A172 (cell line): ENCODE data around the gene TOM1. TPM values are rescaled to one million over a fixed set of nuclear protein-coding genes. Genes with fewer than 3 reads are reported as not detected.

Source experiments
- DNase-seq: peaks from one replicate; pipeline ENCODE4 v3.0.0-alpha.2; 2015; ENCODE audit warnings: low spot score
- total RNA-seq: library from RNA; depleted of rRNA; stranded (reverse); fragments of >200 nt; shearing (Covaris generic); gene quantifications from 2 replicates; pipeline ENCODE4 v1.2.3, GENCODE V29; 2014; rRNA removed

TOM1 gene
- total RNA-seq = 23.4 and 24.0 TPM in 2 replicates

GRCh38 chr22:35299673-35300499 lies at the start of gene TOM1:
Gene TOM1, plus strand, starts transcription at chr22:35299894. Its CDS starts 35 bp downstream, at chr22:35299929.
- DNase-seq = peak; percentile 88

- no peak for DNase-seq
Measured at GRCh38 chr22:35250156-35250555, 49.5 kb upstream of the TOM1 start.

GRCh38 chr22:35253946-35254345 lies 45.7 kb upstream of the TOM1 start:
- no peak for DNase-seq

- DNase-seq = no peak
Measured at GRCh38 chr22:35257002-35257320, 42.7 kb upstream of the TOM1 start.

GRCh38 chr22:35257321-35258190 lies 42.1 kb upstream of the TOM1 start, which contains the start of gene HMGXB4:
Gene HMGXB4, plus strand, starts transcription at chr22:35257493. Its CDS starts 4,898 bp downstream, at chr22:35262391.
- DNase-seq = peak; percentile 54

GRCh38 chr22:35258191-35258988 lies 41.3 kb upstream of the TOM1 start:
- peak; percentile 2 for DNase-seq

- DNase-seq = no peak
Measured at GRCh38 chr22:35264986-35265385, 34.7 kb upstream of the TOM1 start.

- no peak for DNase-seq
Measured at GRCh38 chr22:35266277-35266676, 33.4 kb upstream of the TOM1 start.

GRCh38 chr22:35269630-35270029 lies 30.1 kb upstream of the TOM1 start:
- no peak for DNase-seq

GRCh38 chr22:35274154-35274871 lies 25.4 kb upstream of the TOM1 start:
- DNase-seq = no peak

- DNase-seq = peak; percentile 12
Measured at GRCh38 chr22:35275580-35275979, 24.1 kb upstream of the TOM1 start.

- no peak for DNase-seq
Measured at GRCh38 chr22:35276019-35276418, 23.7 kb upstream of the TOM1 start.

GRCh38 chr22:35288116-35288515 lies 11.6 kb upstream of the TOM1 start:
- no peak for DNase-seq

- no peak for DNase-seq
Measured at GRCh38 chr22:35292786-35293185, 6.9 kb upstream of the TOM1 start.

GRCh38 chr22:35296051-35296450 lies 3.6 kb upstream of the TOM1 start:
- no peak for DNase-seq

- DNase-seq = peak; percentile 25
Measured at GRCh38 chr22:35299217-35299672, 449 bp upstream of the TOM1 start.

- peak; percentile 11 for DNase-seq
Measured at GRCh38 chr22:35301372-35301874, 1.7 kb downstream of the TOM1 start.

- DNase-seq = no peak
Measured at GRCh38 chr22:35303029-35303624, 3.4 kb downstream of the TOM1 start.

GRCh38 chr22:35305525-35306070 lies 5.9 kb downstream of the TOM1 start:
- DNase-seq = no peak

- DNase-seq = no peak
Measured at GRCh38 chr22:35306350-35306967, 6.8 kb downstream of the TOM1 start.
